ENCODE measurements around the gene OAS3.
A peak's percentile ranks its signal among the peaks of the same experiment; 100 is the strongest.
"Not testable (repeated sequence)": the region's sequence is repeated elsewhere in the genome, so short reads cannot be mapped to it uniquely, and the experiment has no call there.

Gene OAS3

GRCh38 chr12:112980491-112981158, 42.4 kb downstream of the OAS3 start:
- DNase-seq (ENCODE audit: low spot score), result no peak

DNA sequence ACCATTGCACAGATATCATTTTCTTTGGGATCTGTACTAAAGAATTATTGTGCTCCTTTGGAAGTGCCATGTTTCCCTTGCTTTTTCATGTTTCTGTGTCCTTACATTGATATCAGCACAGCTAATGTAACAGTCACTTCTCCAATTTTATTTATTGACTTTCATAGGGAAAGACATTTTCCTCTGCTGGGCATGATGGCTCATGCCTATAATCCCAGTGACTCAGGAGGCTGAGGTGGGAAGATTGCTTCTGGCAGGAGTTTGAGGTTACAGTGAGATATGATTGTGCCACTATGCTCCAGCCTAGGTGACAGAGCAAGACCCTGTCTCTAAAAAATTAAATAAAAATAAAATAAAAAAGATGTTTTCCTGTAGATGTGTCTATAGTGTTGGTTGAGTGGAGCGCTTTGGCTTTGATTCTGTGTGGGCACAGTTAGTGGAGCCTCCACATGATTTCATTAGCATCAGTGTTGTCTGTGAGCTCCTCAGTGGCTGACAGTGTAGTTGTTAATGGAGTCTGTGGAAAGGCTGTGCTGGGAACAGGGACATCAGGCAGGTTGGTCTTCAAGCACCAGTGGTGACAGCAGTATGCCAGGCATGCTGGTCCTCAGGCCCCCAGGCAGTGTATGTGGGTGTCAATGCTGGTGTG, 47.5 kb downstream of the OAS3 start:
- no peak for DNase-seq (ENCODE audit: low spot score)

GRCh38 chr12:112986291-112986800, 48.1 kb downstream of the OAS3 start:
- DNase-seq (ENCODE audit: low spot score), result peak; percentile 34

DNA sequence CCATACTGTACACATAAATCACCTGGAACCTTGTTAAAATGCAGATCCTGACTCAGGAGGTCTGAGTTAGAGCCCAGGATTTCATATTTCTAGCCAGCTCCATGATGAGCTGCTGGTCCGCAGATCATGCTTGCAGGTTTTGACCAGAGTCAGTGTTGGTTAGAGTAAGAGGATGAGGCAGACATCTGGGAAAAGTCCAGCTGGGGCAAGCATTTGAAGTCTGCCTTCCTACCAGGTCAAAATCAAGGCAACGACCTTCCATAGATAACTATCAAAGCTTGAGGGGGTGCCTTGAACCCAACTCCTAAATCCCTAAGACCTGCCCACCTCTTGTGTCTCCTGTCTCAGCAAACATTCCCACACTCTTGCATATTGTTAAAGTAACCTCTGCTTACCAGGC, 49.3 kb downstream of the OAS3 start:
- DNase-seq (ENCODE audit: low spot score), result peak; percentile 19

- no peak for DNase-seq (ENCODE audit: low spot score)
Observed at GRCh38 chr12:112988224-112988623, 50.0 kb downstream of the OAS3 start.

- DNase-seq (ENCODE audit: low spot score), result not testable (repeated sequence)
Observed at GRCh38 chr12:112988823-112989385, 50.6 kb downstream of the OAS3 start.

DNA sequence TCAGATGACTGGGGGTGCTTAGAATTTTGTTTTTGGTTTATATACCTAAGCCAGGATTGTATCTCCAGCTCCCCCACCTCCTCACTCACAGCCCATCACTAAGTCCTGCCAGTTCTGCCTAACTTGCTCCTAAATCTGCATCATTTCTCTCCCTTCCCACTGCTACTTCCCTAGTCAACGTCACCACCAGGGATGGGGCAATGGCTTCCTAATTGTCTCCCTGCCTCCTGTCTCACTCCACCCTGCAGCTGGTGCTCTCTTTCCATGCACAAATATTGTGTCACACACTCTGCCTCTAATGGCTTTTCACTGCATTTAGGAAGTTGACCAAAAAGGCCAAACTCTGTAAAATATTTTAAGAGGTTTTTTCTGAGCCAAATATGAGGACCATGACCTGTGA, 51.5 kb downstream of the OAS3 start:
- no peak for DNase-seq (ENCODE audit: low spot score)

DNA sequence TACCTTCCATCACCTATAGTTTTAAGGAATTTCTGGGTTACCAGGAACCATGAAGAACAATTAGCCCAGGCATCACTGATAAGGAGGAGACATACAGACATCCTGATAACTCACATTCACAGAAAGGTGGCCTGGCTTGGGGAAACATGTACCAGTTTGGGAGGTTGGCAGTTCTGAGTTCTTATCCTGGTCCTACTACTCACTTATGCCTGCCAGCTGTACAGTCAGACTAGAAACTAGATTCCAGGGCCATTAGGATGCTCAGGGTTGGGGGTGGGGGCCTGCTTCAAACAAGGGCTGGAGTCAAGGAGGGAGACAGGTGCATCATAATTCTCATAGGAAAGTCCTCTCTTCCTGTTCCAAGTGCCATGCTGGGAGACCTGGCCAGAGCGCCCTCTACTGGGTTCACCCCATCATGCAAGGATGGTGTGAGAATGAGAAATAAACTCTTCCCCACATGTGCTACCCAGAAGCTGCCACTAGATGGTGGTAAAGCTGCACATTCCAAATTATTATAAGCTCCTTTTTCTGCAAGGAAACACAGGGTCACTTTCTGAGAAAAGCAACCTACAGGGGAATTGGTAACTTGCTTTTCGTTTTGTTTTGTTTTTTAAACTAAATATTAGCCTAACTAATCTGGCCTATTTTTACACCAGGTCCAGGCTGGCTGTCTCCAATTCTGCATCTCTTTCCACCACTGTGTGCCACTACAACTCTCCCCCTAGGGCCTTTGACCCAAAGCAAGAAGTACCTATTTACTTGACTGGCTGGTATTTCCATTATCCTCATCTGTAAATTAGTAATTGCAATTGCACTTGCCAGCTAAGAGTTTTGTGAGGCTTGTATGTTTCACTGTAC, 54.5 kb downstream of the OAS3 start:
- DNase-seq (ENCODE audit: low spot score), result peak; percentile 74

GRCh38 chr12:112995008-112995407, 56.7 kb downstream of the OAS3 start:
- no peak for DNase-seq (ENCODE audit: low spot score)

- peak; percentile 31 for DNase-seq (ENCODE audit: low spot score)
Observed at GRCh38 chr12:112996501-112996900, 58.2 kb downstream of the OAS3 start.

- no peak for DNase-seq (ENCODE audit: low spot score)
Observed at GRCh38 chr12:112997506-112997905, 59.2 kb downstream of the OAS3 start.

GRCh38 chr12:112998987-112999767, 60.9 kb downstream of the OAS3 start:
- no peak for DNase-seq (ENCODE audit: low spot score)

DNA sequence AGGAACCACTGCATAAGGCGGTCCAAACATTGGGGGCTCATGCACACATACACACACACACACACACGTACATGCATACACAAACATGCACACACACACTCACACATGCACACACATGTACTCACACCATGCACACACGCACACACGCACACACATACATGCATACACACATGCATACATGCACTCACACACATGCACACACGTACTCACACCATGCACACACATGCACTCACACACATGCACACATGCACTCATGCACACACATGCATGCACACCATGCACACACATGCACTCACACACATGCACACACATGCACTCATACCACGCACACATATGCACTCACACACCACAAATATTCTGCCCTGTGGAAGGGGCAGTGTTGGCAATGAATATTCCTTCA, 62.2 kb downstream of the OAS3 start:
- DNase-seq (ENCODE audit: low spot score), result no peak

GRCh38 chr12:113002155-113002554, 63.9 kb downstream of the OAS3 start:
- no peak for DNase-seq (ENCODE audit: low spot score)

GRCh38 chr12:113002676-113003075, 64.4 kb downstream of the OAS3 start:
- DNase-seq (ENCODE audit: low spot score), result no peak

DNA sequence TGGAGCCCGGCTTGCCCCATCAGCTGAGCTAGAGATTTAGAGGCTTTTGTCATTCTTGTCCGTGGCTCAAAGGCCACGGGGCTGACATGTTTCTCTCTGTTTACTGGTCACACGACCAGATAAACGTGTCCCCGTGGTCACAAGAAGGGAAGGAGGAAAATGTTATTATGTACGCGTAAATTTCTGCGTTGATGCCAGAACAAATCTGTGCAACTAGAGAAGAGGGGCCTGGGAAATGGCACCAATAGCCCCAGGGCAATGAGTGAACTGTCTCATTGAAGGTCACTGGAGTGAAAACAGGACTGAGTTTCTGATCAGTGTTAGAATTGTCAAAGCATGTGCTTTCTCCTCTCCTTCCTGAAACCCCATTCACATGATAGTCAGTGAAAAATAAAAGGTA, 65.4 kb downstream of the OAS3 start:
- no peak for DNase-seq (ENCODE audit: low spot score)

- DNase-seq (ENCODE audit: low spot score), result no peak
Observed at GRCh38 chr12:113005762-113006161, 67.5 kb downstream of the OAS3 start.

GRCh38 chr12:113006206-113006605, 67.9 kb downstream of the OAS3 start:
- no peak for DNase-seq (ENCODE audit: low spot score)

- DNase-seq (ENCODE audit: low spot score), result no peak
Observed at GRCh38 chr12:113006641-113007040, 68.4 kb downstream of the OAS3 start.

DNA sequence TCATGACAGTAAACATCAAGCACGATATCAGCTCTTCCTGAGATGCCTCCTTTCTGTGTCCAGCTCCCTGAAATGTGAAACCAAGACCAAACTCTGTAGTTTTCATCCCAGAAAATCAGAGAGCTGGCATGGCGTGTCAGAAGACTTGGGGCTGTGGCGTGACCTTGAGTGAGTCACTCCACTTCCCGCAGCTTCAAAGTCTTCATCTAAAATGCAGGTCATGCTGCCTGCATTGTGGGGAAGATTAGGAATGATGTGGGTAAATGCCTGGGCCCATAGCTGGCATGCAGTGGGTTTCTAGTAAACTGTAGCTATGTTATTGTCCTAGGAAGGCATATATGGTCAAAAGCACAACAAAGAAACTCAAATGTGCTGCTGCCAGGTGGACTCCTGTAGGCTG, 68.9 kb downstream of the OAS3 start:
- no peak for DNase-seq (ENCODE audit: low spot score)

DNA sequence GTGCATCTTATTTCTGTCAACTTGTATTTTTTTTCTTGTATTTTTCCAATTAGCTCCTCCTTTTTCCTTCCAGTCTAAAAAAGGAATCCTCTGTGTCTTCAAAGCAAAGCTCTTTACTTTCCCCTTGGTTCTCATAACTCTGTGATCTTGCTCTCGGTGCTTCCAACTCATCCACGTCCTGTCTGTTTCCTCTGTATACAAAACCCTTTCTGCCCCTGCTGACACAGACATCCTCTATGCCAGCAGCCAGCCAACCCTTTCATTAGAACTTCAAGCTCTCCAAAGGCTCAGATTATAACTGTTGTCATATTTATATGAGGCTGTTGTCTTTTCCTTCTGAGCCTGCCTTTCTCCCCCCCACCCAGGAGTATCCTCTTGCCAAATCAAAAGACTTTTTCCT, 72.4 kb downstream of the OAS3 start:
- no peak for DNase-seq (ENCODE audit: low spot score)

DNA sequence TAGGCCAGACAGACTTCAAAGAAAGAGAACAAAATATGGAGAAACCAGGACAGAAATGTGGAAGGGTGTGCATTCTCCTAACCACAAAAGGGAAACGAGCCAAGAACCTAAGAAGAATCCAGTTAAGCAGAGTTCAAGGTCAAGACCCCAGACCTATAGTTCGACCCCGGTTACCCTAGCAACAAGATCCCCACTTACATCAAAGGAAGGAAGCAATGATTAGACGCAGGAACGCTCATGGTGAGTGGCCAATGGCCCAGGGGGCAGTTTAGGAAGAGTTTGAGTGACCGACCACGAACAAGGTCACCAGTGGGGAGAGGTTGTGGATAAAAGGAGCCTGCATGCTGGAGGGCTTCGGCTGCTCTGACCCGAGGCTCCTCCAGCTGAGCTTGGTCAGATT, 76.3 kb downstream of the OAS3 start:
- DNase-seq (ENCODE audit: low spot score), result no peak
